M059J (cell line): ENCODE data around the gene SETD9. TPM values are rescaled to one million over a fixed set of nuclear protein-coding genes. Genes with fewer than 3 reads are reported as not detected.

Source experiments
- DNase-seq: peaks from one replicate; pipeline ENCODE4 v3.0.0-alpha.2; 2012; ENCODE audit warnings: low read depth
- total RNA-seq: library from RNA; depleted of rRNA; stranded (reverse); fragments of >200 nt; shearing (Covaris generic); gene quantifications from 2 replicates; pipeline ENCODE4 v1.2.3, GENCODE V29; 2014; rRNA removed

SETD9 gene
- 10.4 and 16.4 TPM in 2 replicates for total RNA-seq

- peak; percentile 96 for DNase-seq
Observed at GRCh38 chr5:56909294-56910209, at the start of gene SETD9. TSS of gene SETD9 (plus strand) at chr5:56909596. CDS start at chr5:56909646, 50 bp downstream.

- DNase-seq, result no peak
Observed at GRCh38 chr5:56861893-56862485, 47.4 kb upstream of the SETD9 start.

GRCh38 chr5:56862909-56863308 lies 46.5 kb upstream of the SETD9 start:
- DNase-seq, result peak; percentile 32

GRCh38 chr5:56871777-56872176 lies 37.6 kb upstream of the SETD9 start:
- no peak for DNase-seq

- DNase-seq, result no peak
Observed at GRCh38 chr5:56873056-56873455, 36.3 kb upstream of the SETD9 start.

GRCh38 chr5:56876327-56876726 lies 33.1 kb upstream of the SETD9 start:
- peak; percentile 69 for DNase-seq

- no peak for DNase-seq
Observed at GRCh38 chr5:56881571-56881970, 27.8 kb upstream of the SETD9 start.

- no peak for DNase-seq
Observed at GRCh38 chr5:56893251-56893951, 16.0 kb upstream of the SETD9 start.

GRCh38 chr5:56896763-56897162 lies 12.6 kb upstream of the SETD9 start:
- no peak for DNase-seq

GRCh38 chr5:56898213-56898612 lies 11.2 kb upstream of the SETD9 start:
- DNase-seq, result no peak

GRCh38 chr5:56900395-56900794 lies 9.0 kb upstream of the SETD9 start:
- DNase-seq, result peak; percentile 49

GRCh38 chr5:56900858-56901578 lies 8.4 kb upstream of the SETD9 start:
- peak; percentile 47 for DNase-seq

- no peak for DNase-seq
Observed at GRCh38 chr5:56908942-56909293, 478 bp upstream of the SETD9 start.

- DNase-seq, result peak; percentile 59
Observed at GRCh38 chr5:56910210-56910965, 992 bp downstream of the SETD9 start.

GRCh38 chr5:56913766-56914165 lies 4.4 kb downstream of the SETD9 start:
- DNase-seq, result no peak

GRCh38 chr5:56914678-56915077 lies 5.3 kb downstream of the SETD9 start:
- no peak for DNase-seq

- DNase-seq, result no peak
Observed at GRCh38 chr5:56917534-56917933, 8.1 kb downstream of the SETD9 start.

- no peak for DNase-seq
Observed at GRCh38 chr5:56918054-56918453, 8.7 kb downstream of the SETD9 start.

GRCh38 chr5:56919942-56920662 lies 10.7 kb downstream of the SETD9 start:
- DNase-seq, result no peak

GRCh38 chr5:56922922-56923321 lies 13.5 kb downstream of the SETD9 start:
- DNase-seq, result no peak
